CD4-positive, alpha-beta T cell treated with Interleukin-1 beta for 1 hour (primary cell): ENCODE data around the gene TWNK.

Experiments
- DNase-seq, 2 donors: peaks; one replicate each; pipeline ENCODE4 v3.0.0-alpha.2; 2020 to 2022

TWNK gene

DNA sequence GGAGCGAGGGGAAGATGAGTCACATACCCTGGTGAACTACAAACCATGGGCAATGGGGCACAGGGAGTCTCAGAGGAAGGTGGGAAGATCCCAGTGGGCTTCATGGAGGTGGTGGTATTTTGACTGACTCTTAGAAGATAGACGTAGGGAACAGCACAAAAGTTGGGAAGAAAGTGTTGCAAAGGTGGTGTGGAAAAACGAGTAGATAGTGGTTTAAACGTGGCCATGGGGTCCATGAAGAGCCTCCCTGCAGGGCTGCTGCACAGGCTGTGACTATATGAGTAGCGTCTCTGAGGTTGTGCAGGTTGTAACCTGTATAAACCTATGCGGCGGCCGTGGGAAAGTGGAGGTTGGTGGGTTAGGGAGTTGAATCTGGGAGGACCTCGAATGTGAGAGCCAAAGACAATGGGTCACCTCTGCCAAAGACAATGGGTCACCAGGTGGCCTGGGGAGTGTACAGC, 26.1 kb downstream of the TWNK start:
- no peak for DNase-seq

- peak; percentile 72 to 77 for DNase-seq
These were observed 27.0 kb downstream of the TWNK start for GRCh38 chr10:101014230-101014884.

DNA sequence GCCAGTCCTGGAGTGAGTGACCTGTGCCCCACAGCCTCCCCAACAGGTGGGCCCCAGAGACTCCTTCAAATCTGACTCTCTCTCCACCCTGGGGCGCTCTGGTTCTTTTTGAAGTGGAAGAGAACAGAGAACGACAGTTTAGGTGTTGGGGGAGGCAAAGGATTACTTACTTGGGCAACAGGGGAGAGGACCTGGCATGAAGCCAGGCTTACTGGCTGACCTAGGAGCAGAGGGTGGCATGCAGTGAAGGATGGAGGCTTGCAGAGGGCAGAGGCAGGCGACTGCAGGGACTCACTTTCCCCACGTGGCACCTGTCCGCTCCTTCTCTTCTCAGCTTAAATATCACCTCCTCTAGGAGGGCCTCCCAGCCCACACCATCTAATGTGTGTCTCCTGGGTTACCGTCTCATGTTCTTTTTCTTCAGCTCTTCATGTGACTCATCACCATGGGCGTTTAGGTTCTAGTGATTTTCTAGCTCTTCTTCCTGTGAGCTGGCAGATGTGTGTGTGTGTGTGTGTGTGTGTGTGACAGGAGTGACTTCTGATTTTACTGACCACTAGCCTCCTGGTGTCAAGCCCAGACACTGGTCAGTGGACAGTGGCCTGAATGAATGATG, 27.7 kb downstream of the TWNK start:
- no peak for DNase-seq

DNA sequence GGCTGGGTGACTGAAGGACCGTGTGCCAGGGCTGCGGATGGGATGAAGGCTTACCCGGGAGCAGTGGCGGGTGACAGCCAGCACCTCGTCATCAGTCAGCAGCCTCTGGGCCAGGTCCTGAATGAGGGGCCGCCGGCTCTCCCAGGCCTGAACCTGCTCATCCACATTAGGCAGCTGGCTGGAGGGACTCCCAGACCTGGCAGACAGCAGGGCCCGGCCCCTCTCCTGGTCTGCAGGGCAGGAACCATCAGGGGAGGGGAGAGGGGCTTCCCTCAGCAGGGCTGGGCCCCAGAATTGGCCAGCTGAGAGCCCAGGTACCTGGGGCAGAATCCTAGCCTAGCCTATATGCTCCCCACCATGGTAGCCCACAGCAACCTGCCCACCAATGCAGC, 28.2 kb downstream of the TWNK start:
- no peak for DNase-seq

DNA sequence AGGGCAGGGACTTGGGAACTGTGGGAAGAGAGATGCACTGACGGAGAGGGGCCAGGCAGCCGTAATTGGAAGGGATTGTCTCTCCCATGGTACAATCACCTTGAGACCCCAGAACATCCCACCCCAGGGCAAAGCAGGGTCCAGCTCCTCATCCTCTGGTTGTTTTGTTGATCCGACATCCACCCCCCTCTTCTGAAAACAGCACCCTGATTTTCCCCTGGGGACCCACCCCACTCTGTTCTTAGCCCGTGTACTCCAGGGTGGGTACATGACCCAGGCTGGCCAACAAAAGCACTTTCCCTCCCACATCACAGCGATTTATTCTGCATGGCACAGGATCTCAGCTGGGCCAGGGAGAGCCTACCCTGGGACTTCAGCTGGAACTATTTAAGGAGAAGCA, 29.5 kb downstream of the TWNK start:
- no peak for DNase-seq

- peak in 1 of 2 donors; percentile 38 for DNase-seq
These were observed 30.8 kb downstream of the TWNK start for GRCh38 chr10:101018118-101018599.

DNA sequence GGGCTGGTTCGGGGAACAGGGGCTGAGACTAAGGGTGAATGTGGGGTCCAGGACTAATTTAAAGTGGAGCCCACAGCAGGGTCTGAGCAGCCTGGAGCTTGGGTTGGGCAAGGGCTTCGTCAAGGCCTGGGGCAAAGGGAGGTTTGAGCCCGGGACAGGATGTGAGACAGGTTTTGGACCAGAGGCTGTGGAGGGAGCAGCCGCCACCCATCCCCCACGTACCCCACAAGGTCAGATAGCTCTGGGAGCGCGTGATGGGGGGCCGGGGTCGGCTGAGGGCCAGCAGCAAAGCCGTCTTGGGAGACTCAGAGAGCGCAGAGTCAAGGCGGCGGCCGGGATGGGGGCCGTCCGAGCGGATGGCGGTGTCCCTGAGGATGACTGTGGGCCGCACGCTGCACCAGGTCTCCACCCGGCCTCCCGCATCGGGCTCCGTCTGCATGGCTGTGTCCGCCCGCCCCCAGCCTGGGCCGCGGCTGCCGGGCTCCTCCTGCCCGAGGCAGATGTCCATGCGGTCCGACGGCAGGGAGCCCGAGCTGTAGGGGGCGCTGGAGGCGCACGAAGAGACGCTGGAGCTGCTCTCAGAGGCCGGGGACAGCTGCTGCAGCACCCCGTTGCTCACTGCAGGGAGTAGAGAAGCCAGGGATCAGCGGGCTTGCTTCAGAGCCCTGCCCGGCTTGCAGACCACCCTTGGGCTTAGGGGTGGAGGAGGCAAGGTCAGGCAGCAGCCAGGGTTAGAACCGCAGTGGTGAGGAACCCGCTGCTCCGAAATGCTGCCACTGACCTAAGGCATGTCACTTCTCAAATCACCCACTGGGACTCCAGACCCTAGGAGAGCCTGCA, 31.5 kb downstream of the TWNK start:
- DNase-seq: peak; percentile 70 to 73

GRCh38 chr10:101019440-101019703, 32.0 kb downstream of the TWNK start:
- no peak for DNase-seq

- no peak for DNase-seq
These were observed 33.2 kb downstream of the TWNK start for GRCh38 chr10:101020427-101021075.

- DNase-seq: no peak
These were observed 33.9 kb downstream of the TWNK start for GRCh38 chr10:101021239-101021638.

DNA sequence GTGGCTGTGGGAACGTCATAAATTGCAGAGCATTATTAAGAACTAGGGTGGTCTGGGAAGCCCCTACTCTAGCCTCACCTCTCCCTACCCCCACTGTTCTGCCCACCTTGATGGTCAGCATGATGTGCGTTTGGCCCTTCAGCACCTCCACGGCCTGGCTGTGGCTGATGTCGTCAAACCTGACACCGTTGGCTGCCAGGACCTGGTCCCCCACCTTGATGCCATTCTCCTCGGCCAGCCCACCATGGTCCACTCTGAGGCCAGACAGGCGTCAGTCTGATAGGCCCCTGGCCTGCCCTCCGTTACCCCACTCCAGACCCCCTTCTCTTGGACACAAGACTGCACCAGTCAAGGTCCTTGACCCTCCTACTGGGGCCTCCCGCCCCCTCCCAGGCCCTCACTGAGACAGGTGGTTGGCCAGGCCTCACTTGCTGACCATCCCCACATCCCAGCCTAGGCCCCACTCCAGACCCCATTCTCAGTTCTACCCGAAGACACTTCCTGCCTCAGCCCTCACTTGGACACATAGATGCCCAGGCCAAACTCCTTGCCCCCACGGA, 34.4 kb downstream of the TWNK start:
- no peak for DNase-seq

DNA sequence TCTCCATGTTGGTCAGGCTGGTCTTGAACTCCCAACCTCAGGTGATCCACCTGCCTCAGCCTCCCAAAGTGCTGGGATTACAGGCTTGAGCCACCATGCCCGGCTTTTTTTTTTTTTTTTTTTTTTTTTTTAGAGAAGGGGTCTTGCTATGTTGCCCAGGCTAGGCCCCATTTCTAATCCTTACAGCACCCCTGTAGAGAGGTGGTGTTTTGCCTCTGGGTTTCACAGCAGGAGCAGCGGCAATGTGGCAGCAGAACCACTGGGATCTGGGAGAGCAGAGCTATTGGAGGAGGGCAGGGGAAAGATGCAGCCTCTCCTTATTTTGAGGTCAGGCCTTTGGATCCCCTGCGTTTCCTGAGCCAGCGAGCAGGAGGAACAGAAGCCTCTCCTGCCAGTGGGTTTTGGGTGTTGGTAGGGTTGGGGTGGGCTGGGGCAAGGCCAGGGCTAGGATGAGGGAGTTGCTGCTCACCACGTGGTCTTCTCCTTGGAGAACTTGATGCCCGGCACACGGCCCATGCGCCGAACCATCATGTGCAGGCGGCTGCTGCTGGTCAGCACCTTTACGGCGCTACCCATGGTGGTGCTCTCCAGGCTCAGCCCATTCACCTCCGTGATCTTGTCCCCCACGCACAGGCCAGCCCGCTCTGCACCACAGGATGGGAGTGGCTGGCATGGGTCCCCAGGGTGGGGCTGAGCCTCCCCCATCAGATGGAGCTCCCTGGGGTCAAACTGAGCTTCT, 35.8 kb downstream of the TWNK start:
- no peak for DNase-seq

DNA sequence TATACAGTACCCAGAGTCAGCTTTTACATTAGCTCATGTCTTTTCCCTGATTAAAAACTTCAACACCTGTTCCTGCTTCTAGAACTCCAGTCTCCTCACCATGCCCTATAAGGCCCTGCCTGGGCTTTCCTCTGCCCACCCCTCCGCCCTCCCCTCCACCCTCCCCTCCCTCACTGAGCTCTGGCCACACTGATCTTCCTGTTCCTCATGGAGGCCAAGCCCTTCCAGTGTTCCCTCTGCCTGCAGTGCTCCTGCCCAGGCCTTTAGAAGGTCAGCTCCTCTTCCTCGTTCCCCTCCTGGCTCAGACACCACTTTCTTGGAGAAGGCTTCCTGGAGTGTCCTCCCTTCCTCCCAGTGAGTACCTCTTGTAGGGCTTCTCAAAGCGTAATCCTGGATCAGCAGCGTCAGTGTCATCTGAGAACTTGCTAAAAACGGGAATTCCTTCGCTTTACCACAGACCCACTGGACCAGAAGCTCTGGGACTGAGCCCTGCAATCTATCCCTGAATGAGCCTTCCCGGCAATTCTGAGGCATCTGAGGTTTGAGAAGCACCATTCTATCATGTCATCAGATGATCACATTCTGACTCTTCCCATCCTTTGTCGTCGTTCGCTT, 39.9 kb downstream of the TWNK start:
- no peak for DNase-seq

GRCh38 chr10:101028446-101029337, 41.3 kb downstream of the TWNK start:
- DNase-seq: peak in 1 of 2 donors; percentile 19

DNA sequence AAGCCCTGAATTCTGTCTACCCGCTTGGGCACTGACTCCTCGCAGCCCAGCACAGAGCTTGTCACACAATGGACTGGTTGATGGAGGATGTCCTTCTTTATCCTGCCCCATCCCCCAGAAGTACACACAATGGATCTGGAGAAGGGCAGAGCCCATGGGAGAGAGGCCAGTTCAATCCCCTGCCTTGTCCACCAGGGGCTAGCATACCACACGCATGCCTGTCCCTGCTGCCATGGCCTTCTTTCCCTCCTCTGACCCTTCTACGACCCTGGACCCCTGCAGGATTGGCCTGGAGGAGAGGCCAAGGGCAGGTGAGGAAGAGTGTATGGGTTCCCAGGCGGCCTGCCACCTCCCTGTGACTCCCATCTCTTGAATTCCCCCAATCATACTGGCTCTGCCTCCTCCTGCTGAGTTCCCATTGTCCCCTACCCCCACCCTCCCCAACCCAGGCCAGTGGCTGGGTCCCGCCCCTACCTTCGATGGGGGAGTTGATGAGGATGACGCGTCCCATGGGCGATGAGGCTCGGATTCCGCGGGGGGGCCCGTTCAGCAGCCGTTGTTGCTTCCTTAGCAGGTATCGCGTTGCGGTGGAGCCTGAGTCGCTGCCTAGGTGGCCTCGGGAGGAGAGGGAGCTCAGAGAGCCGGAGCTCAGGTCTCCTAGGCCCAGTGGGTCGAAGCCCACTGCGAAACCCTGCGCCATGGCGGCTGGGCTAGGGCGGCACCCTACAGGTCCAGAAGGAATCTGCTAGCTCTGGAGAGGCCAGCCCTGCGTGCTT, 42.4 kb downstream of the TWNK start:
- DNase-seq: no peak

GRCh38 chr10:101030496-101031127, 43.3 kb downstream of the TWNK start:
- no peak for DNase-seq

DNA sequence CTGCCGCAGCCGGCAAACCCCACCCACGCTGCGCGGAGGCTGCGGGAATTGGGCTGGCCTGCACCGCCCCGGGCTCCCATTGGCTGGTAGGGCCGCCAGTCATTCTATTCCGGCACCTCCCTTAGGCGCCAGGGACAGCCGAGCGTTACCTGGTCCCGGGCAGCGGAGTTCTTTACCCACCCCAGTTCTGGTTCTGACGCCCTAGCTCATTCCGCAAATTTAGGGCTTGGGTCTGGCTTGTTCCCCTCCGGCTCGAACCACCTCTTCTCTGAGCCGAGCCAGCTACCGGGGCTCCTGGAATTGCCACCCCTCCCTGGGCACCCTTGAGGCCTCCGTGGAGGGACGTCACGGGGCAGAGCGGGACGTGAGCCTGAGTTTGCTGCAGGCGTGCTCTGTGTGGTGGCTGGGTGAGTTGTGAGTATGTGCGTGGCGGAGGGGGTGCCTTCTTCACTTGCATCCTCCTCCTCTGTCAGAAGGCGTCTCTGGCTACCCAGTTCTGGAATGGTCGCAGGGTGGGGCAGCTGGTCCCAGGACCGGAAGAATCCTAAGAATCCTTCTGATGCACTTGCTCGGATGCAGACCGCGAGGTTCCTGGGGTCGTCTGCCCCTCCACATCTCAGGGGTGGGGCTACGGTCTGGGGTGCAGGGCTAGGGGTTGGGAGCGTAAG, 43.9 kb downstream of the TWNK start, which contains the start of the genes PDZD7 and SFXN3:
PDZD7 (minus strand) TSS at position 2 of the 668 bp plus-strand sequence. CDS start 910 bp downstream, outside the sequence.
SFXN3 (plus strand) TSS at position 107 of the 668 bp plus-strand sequence. CDS start 3,461 bp downstream, outside the sequence.
- peak; percentile 94 to 95 for DNase-seq

DNA sequence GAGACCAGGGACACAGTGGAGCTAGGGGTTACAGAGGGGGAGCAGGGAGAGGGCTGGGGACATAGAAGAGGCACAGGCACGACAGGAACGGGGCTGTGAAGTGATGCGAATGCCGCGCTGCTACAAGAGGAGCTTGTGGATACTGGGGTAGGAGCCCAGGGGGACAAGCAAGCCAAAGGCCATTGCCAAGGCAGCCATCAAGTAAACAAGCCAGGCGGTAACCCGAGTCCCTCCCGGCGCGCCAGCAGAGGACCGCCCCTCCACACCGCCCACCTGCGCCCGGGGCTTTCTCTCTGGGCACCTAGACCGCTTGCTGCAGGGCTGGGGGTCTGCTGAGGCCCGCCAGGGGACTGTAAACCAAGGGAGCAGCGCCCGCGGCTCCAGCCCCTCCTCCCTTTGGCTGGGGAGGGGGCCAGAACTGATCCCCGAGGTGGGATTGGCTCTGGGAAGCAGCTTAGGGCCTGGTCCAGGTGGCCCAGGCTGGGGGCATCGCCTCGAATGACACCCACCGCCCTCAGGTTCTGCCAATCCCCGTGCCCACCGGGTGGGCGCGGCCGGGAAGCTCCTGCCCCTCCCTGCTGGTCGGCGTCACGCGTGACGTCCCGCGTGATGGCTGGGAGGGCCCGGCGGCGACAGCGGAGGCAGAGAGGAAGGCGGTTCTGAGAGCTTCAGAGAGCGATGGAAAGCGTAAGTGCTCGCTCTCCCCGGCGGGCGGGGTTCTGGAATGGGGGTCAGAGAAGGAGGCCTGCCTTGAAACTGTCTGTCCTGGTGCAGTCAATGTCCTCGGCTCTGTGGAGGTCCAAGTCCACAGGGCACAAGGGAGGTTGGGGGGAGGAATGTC, 44.7 kb downstream of the TWNK start:
- peak; percentile 85 to 86 for DNase-seq
